H1 (cell line): Measurements from ENCODE around the gene CEP57L1. TPM values are rescaled to one million over a fixed set of nuclear protein-coding genes. Genes with fewer than 3 reads are reported as not detected.
"Not testable (repeated sequence)": the region's sequence is repeated elsewhere in the genome, so short reads cannot be mapped to it uniquely, and the experiment has no call there.

Experiments used
- CTCF ChIA-PET: fragments of 300-600 bp; sonication (Branson Sonifier 250); formaldehyde crosslinking; loops from one replicate; lab custom pipeline; 2021; ENCODE audit not compliant: partially characterized antibody; lab: Charles Lee
- POLR2A ChIA-PET: fragments of 300-600 bp; sonication (Branson Sonifier 250); formaldehyde crosslinking; loops from one replicate; lab custom pipeline; 2021; ENCODE audit warnings: inconsistent platforms; ENCODE audit not compliant: partially characterized antibody; lab: Charles Lee
- DNase-seq, 2 experiments: peaks; one replicate each; pipeline versions ENCODE4 v3.0.0 to v3.0.0-alpha.2; 2010 to 2022; ENCODE audit warnings: low spot score in 2 of 2, low read depth in 1 of 2, mixed read lengths in 1 of 2
- FAIRE-seq: peaks from 2 replicates; lab custom pipeline; 2011; peaks lifted over from hg19 to GRCh38; lab: Jason Lieb, UNC
- H2AFZ ChIP-seq: 2 replicates; pipeline ENCODE4 v1.8.1; 2012; ENCODE audit warnings: low read length, inconsistent platforms
- H2AK5ac ChIP-seq: 2 replicates; pipeline ENCODE4 v1.6.1; 2013; ENCODE audit warnings: low read depth, low read length
- H2BK120ac ChIP-seq: replicated peaks from 2 replicates; pipeline ENCODE3; 2013; ENCODE audit warnings: low read depth, low read length, inconsistent platforms
- H2BK12ac ChIP-seq: 2 replicates; pipeline ENCODE4 v1.6.1; 2013; ENCODE audit warnings: low read depth, low read length
- H2BK15ac ChIP-seq: 2 replicates; pipeline ENCODE4 v1.6.1; 2013; ENCODE audit warnings: low read length
- H2BK20ac ChIP-seq: 2 replicates; pipeline ENCODE4 v1.6.1; 2013; ENCODE audit warnings: low read length
- H2BK5ac ChIP-seq: 2 replicates; pipeline ENCODE4 v1.6.1; 2013; ENCODE audit warnings: low read depth, low read length
- H3K14ac ChIP-seq: 2 replicates; pipeline ENCODE4 v1.6.1; 2013; ENCODE audit warnings: inconsistent platforms; ENCODE audit not compliant: insufficient read length
- H3K18ac ChIP-seq: 2 replicates; pipeline ENCODE4 v1.6.1; 2013; ENCODE audit warnings: low read length; ENCODE audit errors: extremely low read depth
- H3K23ac ChIP-seq: 2 replicates; pipeline ENCODE4 v1.6.1; 2013; ENCODE audit warnings: inconsistent platforms; ENCODE audit not compliant: insufficient read length
- H3K23me2 ChIP-seq: 2 replicates; pipeline ENCODE4 v1.6.1; 2013; ENCODE audit warnings: low read depth, low read length
- H3K27ac ChIP-seq: 2 replicates; pipeline ENCODE4 v1.6.1; 2011; ENCODE audit warnings: low read depth, low read length, inconsistent platforms
- H3K27me3 ChIP-seq, 4 experiments: replicated peaks in 1 of 4; 1 replicate in 1 of 4; 2 replicates in 3 of 4; pipeline versions ENCODE4 v1.6.1 to v1.8.1; 2011 to 2013; ENCODE audit warnings: low read length in 3 of 4, mild to moderate bottlenecking in 3 of 4, inconsistent platforms in 2 of 4, mixed read lengths in 2 of 4, moderate library complexity in 1 of 4; ENCODE audit not compliant: control insufficient read depth in 3 of 4, insufficient read depth in 3 of 4; ENCODE audit errors: extremely low read depth in 1 of 4
- H3K36me3 ChIP-seq, 4 experiments: 2 replicates each; pipeline versions ENCODE4 v1.6.1 to v1.8.1; 2011 to 2013; ENCODE audit warnings: mild to moderate bottlenecking in 4 of 4, low read length in 3 of 4, moderate library complexity in 2 of 4, control low read depth in 1 of 4, inconsistent platforms in 1 of 4; ENCODE audit not compliant: insufficient read depth in 4 of 4, control insufficient read depth in 2 of 4
- H3K4ac ChIP-seq: replicated peaks from 2 replicates; pipeline ENCODE3; 2013; ENCODE audit warnings: low read length, low read depth, mixed read lengths, inconsistent platforms; ENCODE audit not compliant: insufficient read length
- H3K4me1 ChIP-seq, 4 experiments: replicated peaks in 1 of 4; 1 replicate in 1 of 4; 2 replicates in 3 of 4; pipeline versions ENCODE4 v1.6.1 to v1.8.1; 2011 to 2013; ENCODE audit warnings: low read length in 3 of 4, inconsistent platforms in 2 of 4, mixed read lengths in 1 of 4; ENCODE audit not compliant: insufficient read depth in 4 of 4, control insufficient read depth in 3 of 4
- H3K4me2 ChIP-seq, 2 experiments: 2 replicates each; pipeline versions ENCODE4 v1.6.1 to v1.8.1; 2011 to 2013; ENCODE audit warnings: low read depth in 2 of 2, low read length in 2 of 2, control low read depth in 1 of 2, inconsistent platforms in 1 of 2, mild to moderate bottlenecking in 1 of 2; ENCODE audit not compliant: insufficient read depth in 1 of 2
- H3K4me3 ChIP-seq, 4 experiments: fragments of 200-600, 300-600 bp in 1 of 4; sonication (generic), shearing (Covaris generic), sonication (Bioruptor Twin) in 1 of 4; 2 replicates each; pipeline versions ENCODE4 v1.5.1 to v1.8.1; 2011 to 2016; ENCODE audit warnings: low read length in 4 of 4, low read depth in 3 of 4, control low read depth in 2 of 4, inconsistent platforms in 2 of 4, mild to moderate bottlenecking in 2 of 4, mixed read lengths in 1 of 4, moderate library complexity in 1 of 4; ENCODE audit not compliant: insufficient read depth in 2 of 4; ENCODE audit errors: extremely low read depth in 1 of 4
- H3K56ac ChIP-seq: replicated peaks from 2 replicates; pipeline ENCODE3; 2013; ENCODE audit warnings: low read depth, mild to moderate bottlenecking, mixed read lengths, low read length, inconsistent platforms; ENCODE audit not compliant: insufficient read length
- H3K79me1 ChIP-seq: 2 replicates; pipeline ENCODE4 v1.6.1; 2013; ENCODE audit warnings: low read depth, low read length, control low read depth
- H3K79me2 ChIP-seq, 2 experiments: 2 replicates each; pipeline versions ENCODE4 v1.6.1 to v1.8.1; 2012 to 2013; ENCODE audit warnings: low read length in 2 of 2, mild to moderate bottlenecking in 2 of 2, inconsistent platforms in 1 of 2; ENCODE audit not compliant: insufficient read depth in 2 of 2, control insufficient read depth in 1 of 2
- H3K9ac ChIP-seq, 4 experiments: replicated peaks in 1 of 4; 1 replicate in 1 of 4; 2 replicates in 3 of 4; pipeline versions ENCODE4 v1.6.1 to v1.8.1; 2011 to 2013; ENCODE audit warnings: low read depth in 3 of 4, low read length in 3 of 4, control low read depth in 2 of 4, mild to moderate bottlenecking in 2 of 4, moderate library complexity in 2 of 4, inconsistent platforms in 1 of 4; ENCODE audit errors: extremely low read depth in 1 of 4
- H3K9me3 ChIP-seq, 2 experiments: 2 replicates each; pipeline versions ENCODE4 v1.6.1 to v1.8.1; 2012 to 2013; ENCODE audit warnings: mild to moderate bottlenecking in 2 of 2, moderate library complexity in 2 of 2, control low read depth in 1 of 2, inconsistent platforms in 1 of 2, low read depth in 1 of 2, low read length in 1 of 2, mixed read lengths in 1 of 2; ENCODE audit not compliant: insufficient read depth in 2 of 2
- H4K20me1 ChIP-seq, 2 experiments: replicated peaks in 1 of 2; 2 replicates each; pipeline versions ENCODE3 to v1.8.1; 2011 to 2013; ENCODE audit warnings: inconsistent platforms in 2 of 2, low read length in 2 of 2, mild to moderate bottlenecking in 1 of 2; ENCODE audit not compliant: insufficient read depth in 2 of 2, control insufficient read depth in 1 of 2
- H4K5ac ChIP-seq: 2 replicates; pipeline ENCODE4 v1.6.1; 2013; ENCODE audit warnings: low read length, low read depth, mixed read lengths, inconsistent platforms; ENCODE audit not compliant: insufficient read length
- H4K8ac ChIP-seq: 2 replicates; pipeline ENCODE4 v1.8.0; 2013; ENCODE audit warnings: mild to moderate bottlenecking, moderate library complexity, low read length, inconsistent platforms; ENCODE audit not compliant: insufficient read depth; ENCODE audit errors: extremely low read depth
- H4K91ac ChIP-seq: replicated peaks from 2 replicates; pipeline ENCODE3; 2013; ENCODE audit warnings: low read length, mixed read lengths, inconsistent platforms; ENCODE audit not compliant: insufficient read length
- WGBS, 2 experiments: shearing (Covaris generic) in 1 of 2; methylation state at CpG; one replicate each; pipeline versions ENCODE4 v1.1.6 to v1.1.7; 2013 to 2015; ENCODE audit warnings: low lambda C conversion rate in 2 of 2, mixed read lengths in 2 of 2, inconsistent platforms in 1 of 2, low coverage in 1 of 2, missing lambda C conversion rate in 1 of 2; ENCODE audit not compliant: insufficient replicate concordance in 2 of 2, insufficient coverage in 1 of 2, insufficient read length in 1 of 2; ENCODE audit errors: extremely low coverage in 1 of 2, missing lambda C conversion rate in 1 of 2; 5-methylcytosine and 5-hydroxymethylcytosine counted together
- polyA plus RNA-seq, 7 experiments: library from polyadenylated mRNA; depleted of rRNA in 3 of 7; stranded (reverse) in 5 of 7; unstranded in 2 of 7; fragments of >200 nt in 5 of 7; fragments of 200-250 nt in 2 of 7; gene quantifications; 1 replicate in 5 of 7; 2 replicates in 1 of 7; 4 replicates in 1 of 7; pipeline versions ENCODE4 v1.2.1 to v1.2.3, GENCODE V29; 2011 to 2013; ENCODE audit warnings: missing spikeins in 2 of 7, mixed read lengths in 2 of 7
- total RNA-seq: library from RNA; stranded (reverse); fragmentation: NEBNext Ultra II Directional; extraction: Animal tissue kit (Norgen Biotek cat#: 25700); gene quantifications from 2 replicates; pipeline ENCODE4 v1.2.1, GENCODE V29; 2021

Gene CEP57L1
- total and polyA plus RNA-seq, 2 of the 8 experiments (the other 6 are each of a cell fraction or from before 2014, with no cell fraction given), result 3.6 to 11.5 TPM

DNA sequence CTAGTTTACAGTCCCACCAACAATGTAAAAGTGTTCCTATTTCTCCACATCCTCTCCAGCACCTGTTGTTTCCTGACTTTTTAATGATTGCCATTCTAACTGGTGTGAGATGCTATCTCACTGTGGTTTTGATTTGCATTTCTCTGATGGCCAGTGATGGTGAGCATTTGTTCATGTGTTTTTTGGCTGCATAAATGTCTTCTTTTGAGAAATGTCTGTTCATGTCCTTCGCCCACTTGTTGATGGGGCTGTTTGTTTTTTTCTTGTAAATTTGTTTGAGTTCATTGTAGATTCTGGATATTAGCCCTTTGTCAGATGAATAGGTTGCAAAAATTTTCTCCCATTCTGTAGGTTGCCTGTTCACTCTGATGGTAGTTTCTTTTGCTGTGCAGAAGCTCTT is 53.4 kb downstream of the CEP57L1 start:
- H3K79me2 ChIP-seq, H4K8ac ChIP-seq, FAIRE-seq, H2AFZ ChIP-seq, H2BK15ac ChIP-seq, H3K27me3 ChIP-seq, CTCF ChIA-PET, H3K14ac ChIP-seq, DNase-seq, H3K4me3 ChIP-seq, H3K27ac ChIP-seq, H3K79me1 ChIP-seq, H2AK5ac ChIP-seq, H3K9me3 ChIP-seq, H3K23ac ChIP-seq, H3K4me2 ChIP-seq, H3K4ac ChIP-seq, H3K9ac ChIP-seq, H3K18ac ChIP-seq, H2BK5ac ChIP-seq, H3K23me2 ChIP-seq, H3K4me1 ChIP-seq, H2BK20ac ChIP-seq, H3K36me3 ChIP-seq, H3K56ac ChIP-seq, POLR2A ChIA-PET, H2BK120ac ChIP-seq, H2BK12ac ChIP-seq, H4K5ac ChIP-seq, H4K20me1 ChIP-seq, H4K91ac ChIP-seq: not testable (repeated sequence)
- 83% methylated on average over 1 of the region's 1 CpG; no CpG with 5 or more reads in 1 of the 2 experiments for WGBS, 2 experiments
